Vagina (tissue), 2 donors: ENCODE measurements around the gene CDC42EP3. TPM values are rescaled to one million over a fixed set of nuclear protein-coding genes. Genes with fewer than 3 reads are reported as not detected.
A peak's percentile ranks its signal among the peaks of the same experiment; 100 is the strongest.

Source experiments
- DNase-seq, 2 donors: peaks; one replicate each; pipeline ENCODE4 v3.0.0-alpha.2; 2017; ENCODE audit errors: extremely low spot score in 2 of 2
- H3K27ac ChIP-seq: fragments of 200-600 bp; sonication (generic); one replicate; pipeline ENCODE4 v1.5.1; 2019
- H3K27me3 ChIP-seq: fragments of 200-600 bp; sonication (generic); one replicate; pipeline ENCODE4 v1.5.1; 2019
- H3K36me3 ChIP-seq, 2 donors: fragments of 200-600 bp; sonication (generic); one replicate each; pipeline ENCODE4 v1.5.1; 2017 to 2019
- H3K4me1 ChIP-seq: fragments of 200-600 bp; sonication (generic); one replicate; pipeline ENCODE4 v1.5.1; 2019
- H3K4me3 ChIP-seq, 2 donors: fragments of 200-600 bp; sonication (generic); 1 replicate in 1 of 2; 2 replicates in 1 of 2; pipeline ENCODE4 v1.5.1; 2016 to 2019
- H3K9me3 ChIP-seq: fragments of 200-600 bp; sonication (generic); one replicate; pipeline ENCODE4 v1.5.1; 2019
- CTCF ChIP-seq, 3 experiments: fragments of 450-650 bp in 2 of 3; fragments of 200-600 bp in 1 of 3; sonication (generic) in 1 of 3; IDR thresholded peaks; one replicate each; pipeline ENCODE4 v1.5.1; 2017 to 2019; ENCODE audit warnings: antibody characterized with exemption in 3 of 3, mild to moderate bottlenecking in 2 of 3, moderate library complexity in 2 of 3
- POLR2A ChIP-seq, 2 donors: fragments of 450-650 bp; IDR thresholded peaks; one replicate each; pipeline ENCODE4 v1.6.1; 2017; ENCODE audit warnings: antibody characterized with exemption in 2 of 2, mild to moderate bottlenecking in 2 of 2, moderate library complexity in 2 of 2
- POLR2AphosphoS5 ChIP-seq, 2 donors: sonication (generic); formaldehyde crosslinking; IDR thresholded peaks; one replicate each; pipeline ENCODE4 v1.9.0; 2017; ENCODE audit warnings: antibody characterized with exemption in 2 of 2, mild to moderate bottlenecking in 2 of 2, low read depth in 1 of 2; ENCODE audit not compliant: insufficient read depth in 1 of 2
- intact Hi-C: fragments of 100-400 bp; cut with DNase I; formaldehyde crosslinking; loops from one replicate; pipeline ENCODE4 v1.15.1; 2023
- total RNA-seq: library from RNA; depleted of rRNA; stranded (reverse); fragments of >200 nt; gene quantifications from one replicate; pipeline ENCODE4 v1.2.3, GENCODE V29; 2016

The CDC42EP3 gene
- total RNA-seq, 1 donor from 2014 or later = 44.4 TPM

GRCh38 chr2:37653093-37653492 is 18.3 kb downstream of the CDC42EP3 start:
- TF ChIP-seq POLR2A (IDR thresholded peaks at IDR 0.05) = no peak
- no peak for TF ChIP-seq CTCF (IDR thresholded peaks at IDR 0.05)
- TF ChIP-seq POLR2AphosphoS5 (IDR thresholded peaks at IDR 0.05; ENCODE audit: insufficient read depth in 1 of 2, low read depth in 1 of 2) = no peak
- intact Hi-C loops = no loop called here
- Histone ChIP-seq H3K9me3 (no peaks in the 10 kb centered on the region), H3K4me1 (peaks cover 63% of the 10 kb centered on the region), H3K27ac (peak overlapping the region; percentile 4), H3K36me3 (no peaks in the 10 kb centered on the region), H3K4me3 (no peak overlapping the region), H3K27me3 (no peaks in the 10 kb centered on the region)
- no peak for DNase-seq

GRCh38 chr2:37652199-37652640 is 19.2 kb downstream of the CDC42EP3 start:
- Histone ChIP-seq H3K36me3 (no peaks in the 10 kb centered on the region), H3K4me1 (peaks cover 65% of the 10 kb centered on the region)
- TF ChIP-seq POLR2AphosphoS5 (IDR thresholded peaks at IDR 0.05; ENCODE audit: insufficient read depth in 1 of 2, low read depth in 1 of 2) (no peak), POLR2A (IDR thresholded peaks at IDR 0.05) (no peak), CTCF (IDR thresholded peaks at IDR 0.05) (no peak)

GRCh38 chr2:37650548-37651093 is 20.8 kb downstream of the CDC42EP3 start:
- intact Hi-C loops = no loop called here
- peaks cover 52% of the 10 kb centered on the region for H3K4me1 ChIP-seq
- H3K36me3 ChIP-seq = peaks cover 0 to 9% of the 10 kb centered on the region in 2 donors
- no peak for DNase-seq
- no peak for TF ChIP-seq POLR2AphosphoS5 (IDR thresholded peaks at IDR 0.05; ENCODE audit: insufficient read depth in 1 of 2, low read depth in 1 of 2)
- no peak for TF ChIP-seq POLR2A (IDR thresholded peaks at IDR 0.05)
- no peak for TF ChIP-seq CTCF (IDR thresholded peaks at IDR 0.05)
- H3K27ac ChIP-seq = no peak overlapping the region
- no peaks in the 10 kb centered on the region for H3K9me3 ChIP-seq
- H3K4me3 ChIP-seq = no peak overlapping the region
- no peaks in the 10 kb centered on the region for H3K27me3 ChIP-seq

More at GRCh38 chr2:37652199-37652640, 19.2 kb downstream of the CDC42EP3 start:
- Histone ChIP-seq H3K9me3 (no peaks in the 10 kb centered on the region), H3K27me3 (no peaks in the 10 kb centered on the region), H3K27ac (no peak overlapping the region), H3K4me3 (no peak overlapping the region)
- intact Hi-C loops = no loop called here
- DNase-seq = no peak

GRCh38 chr2:37649518-37649917 is 21.9 kb downstream of the CDC42EP3 start:
- Histone ChIP-seq H3K36me3 (peaks cover 0 to 10% of the 10 kb centered on the region in 2 donors), H3K4me1 (peaks cover 41% of the 10 kb centered on the region), H3K9me3 (no peaks in the 10 kb centered on the region), H3K4me3 (no peak overlapping the region), H3K27me3 (no peaks in the 10 kb centered on the region), H3K27ac (no peak overlapping the region)
- TF ChIP-seq POLR2AphosphoS5 (IDR thresholded peaks at IDR 0.05; ENCODE audit: insufficient read depth in 1 of 2, low read depth in 1 of 2) (no peak), POLR2A (IDR thresholded peaks at IDR 0.05) (no peak), CTCF (IDR thresholded peaks at IDR 0.05) (no peak)
- intact Hi-C loops = no loop called here
- DNase-seq = no peak

- DNase-seq = peak in 1 of 2 donors; percentile 70
- H3K4me3 ChIP-seq = no peak overlapping the region
Measured at GRCh38 chr2:37648331-37649011, 23.0 kb downstream of the CDC42EP3 start.

More at GRCh38 chr2:37648331-37649011, 23.0 kb downstream of the CDC42EP3 start:
- no peaks in the 10 kb centered on the region for H3K27me3 ChIP-seq
- H3K4me1 ChIP-seq = peaks cover 32% of the 10 kb centered on the region
- no peaks in the 10 kb centered on the region for H3K9me3 ChIP-seq
- intact Hi-C loops = no loop called here
- H3K27ac ChIP-seq = peak overlapping the region; percentile 40
- peaks cover 0 to 10% of the 10 kb centered on the region in 2 donors for H3K36me3 ChIP-seq
- TF ChIP-seq POLR2AphosphoS5 (IDR thresholded peaks at IDR 0.05; ENCODE audit: insufficient read depth in 1 of 2, low read depth in 1 of 2) = peak in 1 of 2 donors; percentile 62
- no peak for TF ChIP-seq POLR2A (IDR thresholded peaks at IDR 0.05)
- peak in 1 of 3 experiments; percentile 10 for TF ChIP-seq CTCF (IDR thresholded peaks at IDR 0.05)
